Lower lobe of right lung (tissue), 2 donors: Measurements from ENCODE around the gene GADD45B. TPM values are rescaled to one million over a fixed set of nuclear protein-coding genes. Genes with fewer than 3 reads are reported as not detected.

ENCODE experiments used
- ATAC-seq, 2 donors: fragments of 200-7000 bp; cut with Tn5 transposase; one replicate each; pipeline ENCODE4 v1.9.1; 2020 to 2022; ENCODE audit warnings: mild to moderate bottlenecking in 2 of 2, moderate library complexity in 2 of 2
- DNase-seq: peaks from one replicate; pipeline ENCODE4 v3.0.0-alpha.2; 2020
- H3K27ac ChIP-seq: fragments of 200-600 bp; one replicate; pipeline ENCODE4 v1.8.0; 2022
- H3K27me3 ChIP-seq: fragments of 200-600 bp; one replicate; pipeline ENCODE4 v1.8.0; 2022; ENCODE audit warnings: low read depth
- H3K36me3 ChIP-seq: fragments of 200-600 bp; one replicate; pipeline ENCODE4 v1.8.0; 2022; ENCODE audit warnings: mild to moderate bottlenecking
- H3K4me1 ChIP-seq: fragments of 200-600 bp; one replicate; pipeline ENCODE4 v1.8.0; 2022
- H3K4me3 ChIP-seq: fragments of 200-600 bp; one replicate; pipeline ENCODE4 v1.8.0; 2022; ENCODE audit warnings: mild to moderate bottlenecking
- H3K9me3 ChIP-seq: fragments of 200-600 bp; one replicate; pipeline ENCODE4 v1.8.0; 2022
- CTCF ChIP-seq: fragments of 200-600 bp; IDR thresholded peaks from one replicate; pipeline ENCODE4 v1.8.0; 2022; ENCODE audit warnings: antibody characterized with exemption, mild to moderate bottlenecking
- intact Hi-C: fragments of 100-400 bp; cut with DNase I; formaldehyde crosslinking; loops from one replicate; pipeline ENCODE4 v1.11.0; 2022
- total RNA-seq: library from RNA; stranded (reverse); fragmentation: NEBNext Ultra II Directional; extraction: Animal tissue kit (Norgen Biotek cat#: 25700); gene quantifications from one replicate; pipeline ENCODE4 v1.2.1, GENCODE V29; 2021
- donor health status: DM: no; HTN: yes; CAD: no; lungs with severe emphysema.

The GADD45B gene
- total RNA-seq, 1 donor from 2014 or later, result 89.9 TPM

GRCh38 chr19:2453431-2454025 is 22.4 kb upstream of the GADD45B start:
- intact Hi-C loops, result no loop called here
- Histone ChIP-seq H3K9me3 (no peaks in the 10 kb centered on the region), H3K27ac (no peak overlapping the region)

GRCh38 chr19:2454199-2454961 is 21.5 kb upstream of the GADD45B start:
- DNase-seq (no peak), ATAC-seq (no peak)
- H3K27ac ChIP-seq, result no peak overlapping the region

More at GRCh38 chr19:2453431-2454025, 22.4 kb upstream of the GADD45B start:
- TF ChIP-seq CTCF, result no peak
- H3K36me3 ChIP-seq, result no peaks in the 10 kb centered on the region
- H3K4me1 ChIP-seq, result peaks cover 14% of the 10 kb centered on the region
- no peak for DNase-seq
- ATAC-seq, result no peak
- H3K4me3 ChIP-seq, result no peak overlapping the region
- H3K27me3 ChIP-seq, result no peaks in the 10 kb centered on the region

GRCh38 chr19:2454962-2455850 is 20.7 kb upstream of the GADD45B start:
- Histone ChIP-seq H3K36me3 (no peaks in the 10 kb centered on the region), H3K27ac (no peak overlapping the region), H3K4me1 (peaks cover 14% of the 10 kb centered on the region), H3K27me3 (no peaks in the 10 kb centered on the region), H3K9me3 (no peaks in the 10 kb centered on the region), H3K4me3 (peak overlapping the region; percentile 78)
- no peak for TF ChIP-seq CTCF
- ATAC-seq (peak; percentile 3 to 10), DNase-seq (no peak)
- intact Hi-C loops, result no loop called here

More at GRCh38 chr19:2454199-2454961, 21.5 kb upstream of the GADD45B start:
- Histone ChIP-seq H3K9me3 (no peaks in the 10 kb centered on the region), H3K4me3 (no peak overlapping the region), H3K36me3 (no peaks in the 10 kb centered on the region), H3K27me3 (no peaks in the 10 kb centered on the region), H3K4me1 (peaks cover 14% of the 10 kb centered on the region)
- intact Hi-C loops, result no loop called here
- TF ChIP-seq CTCF, result no peak

- Histone ChIP-seq H3K4me3 (peak overlapping the region; percentile 78), H3K4me1 (peaks cover 14% of the 10 kb centered on the region), H3K27ac (peak overlapping the region; percentile 56), H3K9me3 (no peaks in the 10 kb centered on the region), H3K27me3 (no peaks in the 10 kb centered on the region), H3K36me3 (no peaks in the 10 kb centered on the region)
- no peak for TF ChIP-seq CTCF
- peak; percentile 20 to 50 for ATAC-seq
- intact Hi-C loops, result no loop called here
- DNase-seq, result peak; percentile 62
Measured at GRCh38 chr19:2455851-2456570, 19.9 kb upstream of the GADD45B start.
